ENCODE results near the gene SAMHD1. TPM values are rescaled to one million over a fixed set of nuclear protein-coding genes. Genes with fewer than 3 reads are reported as not detected.

Gene SAMHD1
- total and polyA plus RNA-seq, 2 donors (not counting 1 experiment from before 2014, with no cell fraction given), result 7.9 to 12.8 TPM

GRCh38 chr20:36862857-36863668 lies 88.4 kb downstream of the SAMHD1 start:
- Mint-ChIP-seq H3K4me3 (no peak overlapping the region), H3K9me3 (ENCODE audit: insufficient read depth) (no peaks in the 10 kb centered on the region), H3K27ac (no peak overlapping the region), H3K27me3 (no peaks in the 10 kb centered on the region), H3K4me1 (peaks cover 62% of the 10 kb centered on the region)
- Histone ChIP-seq H3K9me3 (ENCODE audit: control extremely low read depth in 1 of 3, control insufficient read depth in 2 of 3, insufficient read depth in 1 of 3, low read length in 2 of 3) (no peaks in the 10 kb centered on the region), H3K4me3 (ENCODE audit: control extremely low read depth in 1 of 5, extremely low read depth in 1 of 5, insufficient read depth in 1 of 5, low read depth in 2 of 5, low read length in 4 of 5) (peak overlapping the region; percentile 9 to 65 (median 57)), H2AFZ (ENCODE audit: insufficient read depth, low read depth, low read length, poor library complexity, severe bottlenecking) (peak overlapping the region; percentile 49), H4K20me1 (ENCODE audit: control insufficient read depth, insufficient read depth, low read length, poor library complexity, severe bottlenecking) (peaks cover 16% of the 10 kb centered on the region), H3K79me2 (ENCODE audit: control insufficient read depth, insufficient read depth, low read length) (peaks cover 38% of the 10 kb centered on the region), H3K27me3 (replicated peaks in 1 of 4; ENCODE audit: control extremely low read depth in 1 of 4, control insufficient read depth in 3 of 4, insufficient read depth in 4 of 4, low read length in 3 of 4) (no peaks in the 10 kb centered on the region), H3K4me1 (ENCODE audit: control insufficient read depth in 2 of 2, insufficient read depth in 2 of 2, low read length in 2 of 2) (peaks cover 46 to 47% of the 10 kb centered on the region in 2 donors), H3K4me2 (replicated peaks; ENCODE audit: low read depth, low read length, poor library complexity, severe bottlenecking) (peak overlapping the region; percentile 82), H3K27ac (ENCODE audit: low read length in 2 of 2) (no peak overlapping the region), H3K9ac (ENCODE audit: low read length) (peak overlapping the region; percentile 59), H3K36me3 (replicated peaks in 1 of 2; ENCODE audit: control extremely low read depth in 1 of 2, control insufficient read depth in 1 of 2, extremely low read depth in 1 of 2, insufficient read depth in 2 of 2, low read length in 1 of 2) (peaks cover 0 to 3% of the 10 kb centered on the region in 2 experiments)
- intact Hi-C loops (cut with micrococcal nuclease), result loop anchor here (1.0 to 10.0 kb wide), 7 partner anchors 20 to 398 kb away; partner anchors contain the start of genes DSN1 and NDRG3
- DNase-seq (no peak), ATAC-seq (ENCODE audit: low read depth) (no peak)
- POLR2A ChIA-PET, result interaction anchor here (0.7 to 2.8 kb wide), 7 partner anchors 16 to 89 kb away, joined by 3 to 10 read pairs (median 4); partner anchors contain the start of gene DSN1
- WGBS (ENCODE audit: insufficient coverage), result 1% methylated on average over 129 of the region's 129 CpGs
- CTCF ChIA-PET, result interaction anchor here (0.6 to 6.1 kb wide), 35 partner anchors 8 to 290 kb away, joined by 3 to 80 read pairs (median 5); partner anchors contain the start of genes DSN1, NDRG3, RAB5IF and TGIF2
- TF ChIP-seq EZH2 (IDR thresholded peaks at IDR 0.05; ENCODE audit: borderline replicate concordance, insufficient read depth, low read depth, low read length, poor library complexity, severe bottlenecking) (no peak), CTCF (IDR thresholded peaks at IDR 0.05) (no peak)
